K562 (cell line): ENCODE data around the gene IGFBP4. TPM values are rescaled to one million over a fixed set of nuclear protein-coding genes. Genes with fewer than 3 reads are reported as not detected.

Experiments used
- BCOR ChIP-seq: fragments of 450-650 bp; IDR thresholded peaks from 2 replicates; pipeline ENCODE4 v1.6.1; 2016
- CC2D1A ChIP-seq: fragments of 450-650 bp; IDR thresholded peaks from 2 replicates; pipeline ENCODE4 v1.6.1; 2017; ENCODE audit warnings: mild to moderate bottlenecking
- ESRRA ChIP-seq: fragments of 450-650 bp; IDR thresholded peaks from 2 replicates; pipeline ENCODE4 v1.6.1; 2014; ENCODE audit warnings: low read depth, mild to moderate bottlenecking, moderate library complexity, borderline replicate concordance
- HNRNPLL ChIP-seq: fragments of 200-400 bp; formaldehyde crosslinking; IDR thresholded peaks from 2 replicates; pipeline ENCODE4 v1.6.1; 2017; ENCODE audit warnings: low read length, low read depth, mild to moderate bottlenecking; ENCODE audit not compliant: poor library complexity, severe bottlenecking
- KLF16 ChIP-seq: IDR thresholded peaks from 2 replicates; pipeline ENCODE4 v1.6.1; 2016; ENCODE audit warnings: antibody characterized with exemption
- MYNN ChIP-seq, 2 experiments: sonication (generic); formaldehyde crosslinking in 1 of 2; IDR thresholded peaks; 2 replicates each; pipeline versions ENCODE4 v1.5.0 to v1.6.1; 2016 to 2020; ENCODE audit warnings: antibody characterized with exemption in 1 of 2, missing genetic modification reagents in 1 of 2
- PCBP1 ChIP-seq: fragments of 200-400 bp; formaldehyde crosslinking; IDR thresholded peaks from 2 replicates; pipeline ENCODE4 v1.6.1; 2018; ENCODE audit warnings: mild to moderate bottlenecking, low read depth, low read length; ENCODE audit not compliant: poor library complexity, severe bottlenecking
- POLR2G ChIP-seq: fragments of 200-400 bp; formaldehyde crosslinking; IDR thresholded peaks from 2 replicates; pipeline ENCODE4 v1.6.1; 2017; ENCODE audit warnings: low read depth, mild to moderate bottlenecking, antibody characterized with exemption, low read length, moderate library complexity
- RAD21 ChIP-seq, 2 experiments: fragments of 250-450 bp in 1 of 2; fragments of 450-650 bp in 1 of 2; sonication (Bioruptor Pico) in 1 of 2; formaldehyde crosslinking in 1 of 2; IDR thresholded peaks in 1 of 2; conservative IDR thresholded peaks in 1 of 2; 2 replicates each; pipeline versions ENCODE4 v1.4.0 to v1.8.0; 2020 to 2022; ENCODE audit warnings: mild to moderate bottlenecking in 2 of 2, moderate library complexity in 1 of 2
- RBM14 ChIP-seq: fragments of 200-400 bp; formaldehyde crosslinking; IDR thresholded peaks from 2 replicates; pipeline ENCODE4 v1.6.1; 2018; ENCODE audit warnings: low read depth, mild to moderate bottlenecking, low read length, moderate library complexity, borderline replicate concordance; ENCODE audit not compliant: insufficient read depth
- RBM25 ChIP-seq: fragments of 200-400 bp; formaldehyde crosslinking; IDR thresholded peaks from 2 replicates; pipeline ENCODE4 v1.6.1; 2018; ENCODE audit warnings: low read length, low read depth, moderate library complexity; ENCODE audit not compliant: severe bottlenecking
- ZNF146 ChIP-seq: IDR thresholded peaks from one replicate; pipeline ENCODE4 v1.6.1; 2018; ENCODE audit warnings: missing compliant biosample characterization; ENCODE audit not compliant: unreplicated experiment
- ZNF395 ChIP-seq: fragments of 200-800 bp; sonication (Bioruptor generic); IDR thresholded peaks from 2 replicates; pipeline ENCODE4 v1.6.1; 2017; ENCODE audit warnings: missing genetic modification characterization, missing compliant biosample characterization
- polyA plus RNA-seq, 8 experiments: library from polyadenylated mRNA; depleted of rRNA in 4 of 8; stranded (reverse) in 5 of 8; unstranded in 3 of 8; fragments of >200 nt; fragmentation: Nextera tagmentation in 2 of 8; fragmentation: Illumina TruSeq in 1 of 8; extraction: Ambion mirVana in 2 of 8; extraction: Trizol in 1 of 8; gene quantifications; 2 replicates each; pipeline versions ENCODE4 v1.2.1 to v1.2.3, GENCODE V29; 2011 to 2014; ENCODE audit warnings: inconsistent platforms in 1 of 8, missing spikeins in 1 of 8
- total RNA-seq, 7 experiments: library from RNA; depleted of rRNA in 6 of 7; stranded (reverse); fragments of >200 nt in 6 of 7; fragmentation: Illumina TruSeq in 2 of 7; extraction: Trizol in 2 of 7; gene quantifications; 2 replicates each; pipeline versions ENCODE4 v1.2.1 to v1.2.3, GENCODE V29; 2011 to 2021; ENCODE audit warnings: low replicate concordance in 1 of 7

The IGFBP4 gene
- total and polyA plus RNA-seq, 9 of the 15 experiments (the other 6 are each of a cell fraction or from before 2014, with no cell fraction given): 8.8 to 99.8 (median 18.6) TPM

GRCh38 chr17:40433551-40434415, 9.5 kb upstream of the IGFBP4 start (continued):
- TF ChIP-seq KLF16 (0 out of 2 replicates have a peak, but pooled peaks have one; percentile 17), BCOR (peak; percentile 13; the same call in 1 of the 2 replicates), MYNN (IDR thresholded peaks at IDR 0.05) (no peak), MYNN (CRISPR knock-in tag; IDR thresholded peaks at IDR 0.05) (no peak), RBM14 (no peak), RAD21 (CRISPR knock-in tag; conservative IDR thresholded peaks at IDR 0.05 in 1 of 2, IDR thresholded peaks at IDR 0.05 in 1 of 2) (peak in 1 of 2 experiments; percentile 58; a peak in 2 of 4 replicates), HNRNPLL (no peak), ZNF146 (CRISPR knock-in tag) (no peak), PCBP1 (no peak), ESRRA (peak; percentile 97), CC2D1A (0 out of 2 replicates have a peak, but pooled peaks have one; percentile 14), RBM25 (peak; percentile 10), ZNF395 (CRISPR knock-in tag) (0 out of 2 replicates have a peak, but pooled peaks have one; percentile 35), POLR2G (no peak)
